Esophagus squamous epithelium (tissue), 5 donors: ENCODE measurements around the gene NDRG3. TPM values are rescaled to one million over a fixed set of nuclear protein-coding genes. Genes with fewer than 3 reads are reported as not detected.
"Not testable (repeated sequence)": the region's sequence is repeated elsewhere in the genome, so short reads cannot be mapped to it uniquely, and the experiment has no call there.

Source experiments
- DNase-seq: peaks from one replicate; lab custom pipeline; 2025; lab: John Stamatoyannopoulos, UW
- H3K27ac ChIP-seq, 4 donors: fragments of 200-600 bp; sonication (generic); one replicate each; pipeline ENCODE4 v1.5.1; 2016 to 2019; ENCODE audit warnings: mild to moderate bottlenecking in 1 of 4
- H3K27me3 ChIP-seq, 4 donors: fragments of 200-600 bp; sonication (generic); 1 replicate in 3 of 4; 2 replicates in 1 of 4; pipeline versions ENCODE4 v1.5.1 to v1.6.0; 2017 to 2021; ENCODE audit warnings: antibody characterized with exemption in 1 of 4
- H3K36me3 ChIP-seq, 3 donors: fragments of 200-600 bp; sonication (generic); one replicate each; pipeline ENCODE4 v1.5.1; 2016 to 2019
- H3K4me1 ChIP-seq, 3 donors: fragments of 200-600 bp; sonication (generic); one replicate each; pipeline ENCODE4 v1.5.1; 2017 to 2019
- H3K4me3 ChIP-seq, 4 donors: fragments of 200-600 bp; sonication (generic); 1 replicate in 3 of 4; 2 replicates in 1 of 4; pipeline ENCODE4 v1.5.1; 2016 to 2019; ENCODE audit warnings: mild to moderate bottlenecking in 2 of 4, moderate library complexity in 1 of 4
- H3K9me3 ChIP-seq, 3 donors: fragments of 200-600 bp; sonication (generic); one replicate each; pipeline ENCODE4 v1.5.1; 2016 to 2019
- POLR2A ChIP-seq, 4 donors: fragments of 450-650 bp; IDR thresholded peaks; one replicate each; pipeline ENCODE4 v1.6.1; 2017; ENCODE audit warnings: antibody characterized with exemption in 4 of 4, mild to moderate bottlenecking in 4 of 4, moderate library complexity in 3 of 4
- WGBS, 2 donors: methylation state at CpG; one replicate each; pipeline ENCODE4 v1.1.5; 2018; 5-methylcytosine and 5-hydroxymethylcytosine counted together
- intact Hi-C: fragments of 100-400 bp; cut with DNase I; formaldehyde crosslinking; loops from one replicate; pipeline ENCODE4 v1.15.0; 2022
- total RNA-seq, 4 donors: library from RNA; depleted of rRNA; stranded (reverse); fragments of >200 nt; gene quantifications; one replicate each; pipeline ENCODE4 v1.1.0, GENCODE V29; 2016
- TF ChIP-seq, protein P1 (sequence below), 6 experiments: fragments of 450-650 bp in 4 of 6; fragments of 200-600 bp in 2 of 6; sonication (generic) in 2 of 6; IDR thresholded peaks; one replicate each; pipeline ENCODE4 v1.5.1; 2016 to 2019; ENCODE audit warnings: antibody characterized with exemption in 6 of 6, mild to moderate bottlenecking in 4 of 6, moderate library complexity in 4 of 6
- donor health status: DM: yes; HTN: yes; CAD: no.

Gene NDRG3
- total RNA-seq, 4 donors from 2014 or later = 13.9 to 23.5 (median 18.1) TPM

DNA sequence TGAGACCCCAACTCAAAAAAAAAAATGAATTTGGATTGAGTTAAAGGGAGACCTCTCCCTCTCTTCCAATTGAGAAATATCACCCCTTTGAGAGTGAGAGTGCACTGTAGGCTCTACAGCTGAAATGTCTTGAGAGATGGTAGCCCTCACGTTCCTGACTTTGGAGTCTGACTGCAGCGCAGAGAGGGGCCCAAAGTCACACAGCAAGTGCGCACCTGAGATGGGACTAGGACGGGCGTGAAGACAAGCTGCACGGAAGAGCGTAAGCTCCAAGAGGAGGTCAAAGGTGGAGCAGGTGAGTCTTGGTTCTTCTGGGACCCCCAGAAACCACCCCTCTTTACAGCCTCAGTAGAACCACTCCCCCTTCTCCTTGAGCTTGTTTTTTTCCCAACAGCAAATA lies 100.5 kb downstream of the NDRG3 start:
- Histone ChIP-seq H3K4me3 (peak overlapping the region in 2 of 4 donors; percentile 25 to 42), H3K27me3 (peaks cover 0 to 20% (median 0%) of the 10 kb centered on the region in 4 donors), H3K9me3 (no peaks in the 10 kb centered on the region), H3K36me3 (no peaks in the 10 kb centered on the region), H3K27ac (peak overlapping the region in 3 of 4 donors; percentile 5 to 54 (median 27)), H3K4me1 (peaks cover 0 to 10% (median 3%) of the 10 kb centered on the region in 3 donors)
- no peak for TF ChIP-seq POLR2A (IDR thresholded peaks at IDR 0.05)
- TF ChIP-seq, protein P1, sequence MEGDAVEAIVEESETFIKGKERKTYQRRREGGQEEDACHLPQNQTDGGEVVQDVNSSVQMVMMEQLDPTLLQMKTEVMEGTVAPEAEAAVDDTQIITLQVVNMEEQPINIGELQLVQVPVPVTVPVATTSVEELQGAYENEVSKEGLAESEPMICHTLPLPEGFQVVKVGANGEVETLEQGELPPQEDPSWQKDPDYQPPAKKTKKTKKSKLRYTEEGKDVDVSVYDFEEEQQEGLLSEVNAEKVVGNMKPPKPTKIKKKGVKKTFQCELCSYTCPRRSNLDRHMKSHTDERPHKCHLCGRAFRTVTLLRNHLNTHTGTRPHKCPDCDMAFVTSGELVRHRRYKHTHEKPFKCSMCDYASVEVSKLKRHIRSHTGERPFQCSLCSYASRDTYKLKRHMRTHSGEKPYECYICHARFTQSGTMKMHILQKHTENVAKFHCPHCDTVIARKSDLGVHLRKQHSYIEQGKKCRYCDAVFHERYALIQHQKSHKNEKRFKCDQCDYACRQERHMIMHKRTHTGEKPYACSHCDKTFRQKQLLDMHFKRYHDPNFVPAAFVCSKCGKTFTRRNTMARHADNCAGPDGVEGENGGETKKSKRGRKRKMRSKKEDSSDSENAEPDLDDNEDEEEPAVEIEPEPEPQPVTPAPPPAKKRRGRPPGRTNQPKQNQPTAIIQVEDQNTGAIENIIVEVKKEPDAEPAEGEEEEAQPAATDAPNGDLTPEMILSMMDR (IDR thresholded peaks at IDR 0.05) = no peak
- 67 to 100% methylated on average over 2 to 7 of the region's 7 CpGs for WGBS, 2 donors
- no peak for DNase-seq
- intact Hi-C loops = no loop called here

DNA sequence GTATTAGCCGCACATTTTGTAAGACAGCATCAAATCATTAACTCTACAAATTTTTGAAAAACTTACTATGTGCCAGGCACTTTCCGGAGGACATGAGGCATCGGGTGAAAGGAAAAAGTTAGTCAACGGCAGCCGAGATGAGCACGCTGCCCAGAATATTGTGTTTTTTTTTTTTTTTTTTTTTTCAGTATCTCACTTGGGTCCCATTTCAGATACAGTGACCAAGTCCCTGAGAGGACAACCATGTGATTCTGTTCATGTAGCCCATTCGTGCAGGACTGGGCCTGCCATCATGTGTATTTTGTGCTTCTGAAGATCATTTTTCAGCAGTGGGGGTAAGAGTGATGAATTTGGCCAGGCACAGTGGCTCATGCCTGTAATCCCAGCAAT lies 101.2 kb downstream of the NDRG3 start:
- intact Hi-C loops = no loop called here
- peak overlapping the region in 1 of 4 donors; percentile 25 for H3K4me3 ChIP-seq
- WGBS, 2 donors = 66 to 81% methylated on average over 7 of the region's 7 CpGs
- no peak for DNase-seq
- H3K27ac ChIP-seq = peak overlapping the region in 2 of 4 donors; percentile 5 to 54
- H3K4me1 ChIP-seq = peaks cover 0 to 10% (median 3%) of the 10 kb centered on the region in 3 donors
- peaks cover 0 to 20% (median 0%) of the 10 kb centered on the region in 4 donors for H3K27me3 ChIP-seq
- no peaks in the 10 kb centered on the region for H3K36me3 ChIP-seq
- TF ChIP-seq, protein P1 (IDR thresholded peaks at IDR 0.05) = no peak
- TF ChIP-seq POLR2A (IDR thresholded peaks at IDR 0.05) = no peak
- no peaks in the 10 kb centered on the region for H3K9me3 ChIP-seq

DNA sequence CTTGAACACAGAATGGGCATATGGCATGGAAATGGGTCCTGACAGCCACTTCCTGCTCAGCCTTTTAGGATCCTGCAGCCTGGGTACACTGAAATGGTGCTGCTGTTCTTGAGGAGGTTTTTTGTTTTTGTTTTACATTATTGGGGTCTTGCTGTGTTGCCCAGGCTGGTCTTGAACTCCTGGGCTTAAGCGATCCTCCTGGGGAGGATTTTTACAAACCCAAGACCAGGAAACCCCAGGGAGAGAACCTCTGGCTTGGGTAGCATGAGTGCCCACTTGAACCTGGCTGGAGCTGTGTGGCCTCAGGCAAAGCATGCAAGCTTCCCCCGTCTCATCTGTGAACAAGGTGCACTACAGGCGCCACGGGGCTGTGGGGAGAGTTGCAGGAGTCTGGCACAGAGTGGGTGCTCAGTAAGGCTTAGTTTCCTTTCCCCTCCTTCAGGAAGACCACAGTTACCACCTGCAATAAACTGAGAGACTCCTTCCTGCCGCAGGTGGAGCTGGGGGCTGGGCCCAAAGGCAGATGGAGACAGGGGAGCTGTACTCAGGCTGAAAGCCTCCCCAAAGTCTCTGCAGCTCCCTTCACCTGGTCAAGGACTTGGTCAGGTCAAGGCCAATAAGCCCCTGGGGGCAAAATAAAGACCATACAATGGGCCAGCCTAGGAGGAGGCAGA lies 101.7 kb downstream of the NDRG3 start:
- intact Hi-C loops = no loop called here
- no peaks in the 10 kb centered on the region for H3K9me3 ChIP-seq
- H3K27ac ChIP-seq = peak overlapping the region in 1 of 4 donors; percentile 54

DNA sequence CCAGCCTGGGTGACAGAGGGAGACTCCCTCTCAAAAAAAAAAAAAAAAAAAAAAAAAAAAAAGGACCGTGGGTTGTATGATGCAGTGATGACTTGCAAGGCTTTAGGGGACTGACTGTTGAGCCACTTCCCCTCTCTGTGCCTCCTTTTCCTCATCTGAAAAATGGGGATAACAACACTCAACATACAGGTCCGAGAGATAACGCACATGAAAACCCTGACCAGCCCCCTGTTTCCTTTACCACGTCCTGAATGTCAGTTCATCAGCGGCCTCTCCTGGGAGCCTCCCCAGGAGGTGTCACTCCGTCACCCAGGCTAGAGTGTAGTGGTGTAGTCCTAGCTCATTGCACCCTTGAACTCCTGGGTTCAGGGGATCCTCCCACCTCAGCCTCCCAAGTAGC lies 103.8 kb downstream of the NDRG3 start:
- no peak for TF ChIP-seq POLR2A (IDR thresholded peaks at IDR 0.05)
- TF ChIP-seq, protein P1 (IDR thresholded peaks at IDR 0.05) = no peak
- no peak overlapping the region for H3K27ac ChIP-seq
- 67 to 70% methylated on average over 6 of the region's 6 CpGs for WGBS, 2 donors
- peaks cover 0 to 20% (median 0%) of the 10 kb centered on the region in 4 donors for H3K27me3 ChIP-seq
- no peaks in the 10 kb centered on the region for H3K9me3 ChIP-seq
- DNase-seq = no peak
- intact Hi-C loops = no loop called here
- no peak overlapping the region for H3K4me3 ChIP-seq
- H3K4me1 ChIP-seq = peaks cover 0 to 10% (median 3%) of the 10 kb centered on the region in 3 donors
- H3K36me3 ChIP-seq = no peaks in the 10 kb centered on the region

More for the DNA sequence above, 101.7 kb downstream of the NDRG3 start:
- Histone ChIP-seq H3K4me3 (peak overlapping the region in 1 of 4 donors; percentile 25), H3K27me3 (peaks cover 0 to 20% (median 0%) of the 10 kb centered on the region in 4 donors), H3K36me3 (no peaks in the 10 kb centered on the region), H3K4me1 (peaks cover 0 to 10% (median 3%) of the 10 kb centered on the region in 3 donors)
- DNase-seq = no peak
- 50% methylated on average over 1 of the region's 5 CpGs; no CpG with 5 or more reads in 1 of the 2 donors for WGBS, 2 donors
- TF ChIP-seq POLR2A (IDR thresholded peaks at IDR 0.05) = no peak
- TF ChIP-seq, protein P1 (IDR thresholded peaks at IDR 0.05) = no peak

DNA sequence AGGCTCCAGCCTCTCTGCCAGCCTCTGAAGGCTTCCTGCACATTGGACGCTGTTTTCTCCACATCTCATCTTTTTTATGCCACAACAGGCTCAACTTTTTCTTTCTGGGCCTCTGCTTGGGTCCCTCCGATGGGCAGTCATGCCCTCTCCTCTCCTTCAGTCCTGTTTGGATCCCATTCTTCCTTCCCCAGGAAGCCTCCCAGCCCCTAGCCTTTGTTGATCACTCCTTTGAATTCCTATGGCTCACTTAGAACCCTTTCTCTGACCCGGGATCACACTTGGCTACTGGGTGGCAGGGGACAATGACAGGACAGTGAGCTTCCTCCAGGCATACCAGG lies 104.4 kb downstream of the NDRG3 start:
- no peak for TF ChIP-seq POLR2A (IDR thresholded peaks at IDR 0.05)
- TF ChIP-seq, protein P1 (IDR thresholded peaks at IDR 0.05) = no peak
- no peaks in the 10 kb centered on the region for H3K9me3 ChIP-seq
- H3K4me3 ChIP-seq = no peak overlapping the region
- DNase-seq = no peak
- peaks cover 0 to 10% (median 3%) of the 10 kb centered on the region in 3 donors for H3K4me1 ChIP-seq
- intact Hi-C loops = no loop called here
- WGBS, 2 donors = 86 to 89% methylated on average over 2 to 3 of the region's 3 CpGs
- H3K27ac ChIP-seq = no peak overlapping the region
- no peaks in the 10 kb centered on the region for H3K36me3 ChIP-seq
- peaks cover 0 to 20% (median 0%) of the 10 kb centered on the region in 4 donors for H3K27me3 ChIP-seq

DNA sequence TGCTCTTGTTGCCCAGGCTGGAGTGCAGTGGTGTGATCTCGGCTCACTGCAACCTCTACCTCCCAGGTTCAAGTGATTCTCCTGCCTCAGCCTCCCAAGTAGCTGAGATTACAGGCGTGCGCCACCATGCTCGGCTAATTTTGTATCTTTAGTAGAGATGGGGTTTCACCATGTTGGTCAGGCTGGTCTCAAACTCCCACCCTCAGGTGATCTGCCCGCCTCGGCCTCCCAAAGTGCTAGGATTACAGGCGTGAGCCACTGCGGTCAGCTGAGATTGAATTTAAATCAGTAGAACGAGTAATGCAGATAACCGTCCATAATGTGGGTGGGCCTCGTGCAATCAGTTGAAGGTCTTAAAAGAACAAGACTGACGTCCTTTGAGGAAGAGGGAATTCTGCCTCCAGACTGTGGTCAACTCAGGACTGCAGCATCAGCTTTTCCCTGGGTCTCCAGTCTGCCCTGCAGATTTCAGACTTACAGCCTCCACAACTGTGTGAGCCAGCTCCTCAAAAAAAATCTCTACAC lies 107.0 kb downstream of the NDRG3 start:
- H3K4me1 ChIP-seq, H3K4me3 ChIP-seq, H3K27me3 ChIP-seq, intact Hi-C loops, H3K9me3 ChIP-seq, DNase-seq, H3K27ac ChIP-seq, H3K36me3 ChIP-seq: not testable (repeated sequence)
- 91 to 95% methylated on average over 10 to 12 of the region's 12 CpGs for whole genome bisulfite sequencing, 2 donors
